Stimulated activated naive CD8-positive, alpha-beta T cell treated with anti-CD3 and anti-CD28 coated beads, Interleukin-15, amount 100 ng/mL, for 72 hours (primary cell): ENCODE measurements around the gene LGMN.
"Not testable (repeated sequence)": the region's sequence is repeated elsewhere in the genome, so short reads cannot be mapped to it uniquely, and the experiment has no call there.

Experiments
- ATAC-seq: fragments of 150-1000 bp; cut with Tn5 transposase; 2 replicates; pipeline ENCODE4 v1.10.0; 2021; ENCODE audit warnings: mild to moderate bottlenecking, moderate library complexity
- DNase-seq, 2 donors: peaks; one replicate each; pipeline ENCODE4 v3.0.0; 2021 to 2022
- H3K27ac Mint-ChIP-seq, 2 donors: one replicate each; pipeline ENCODE4 v1.8.0; 2022; ENCODE audit warnings: mild to moderate bottlenecking in 2 of 2, mixed read lengths in 2 of 2, moderate library complexity in 2 of 2
- H3K27me3 Mint-ChIP-seq: one replicate; pipeline ENCODE4 v1.8.0; 2022; ENCODE audit warnings: mixed read lengths
- H3K4me1 Mint-ChIP-seq: one replicate; pipeline ENCODE4 v1.8.0; 2022; ENCODE audit warnings: mild to moderate bottlenecking, mixed read lengths
- H3K4me3 Mint-ChIP-seq, 2 donors: one replicate each; pipeline ENCODE4 v1.8.0; 2022; ENCODE audit warnings: mild to moderate bottlenecking in 2 of 2, mixed read lengths in 2 of 2, moderate library complexity in 1 of 2
- H3K9me3 Mint-ChIP-seq, 2 donors: one replicate each; pipeline ENCODE4 v1.8.0; 2022; ENCODE audit warnings: mixed read lengths in 2 of 2

LGMN gene

GRCh38 chr14:92680781-92681650, 67.4 kb downstream of the LGMN start:
- Mint-ChIP-seq H3K4me3 (no peak overlapping the region), H3K27ac (peak overlapping the region in 1 of 2 donors; percentile 76), H3K9me3 (peaks cover 5 to 10% of the 10 kb centered on the region in 2 donors), H3K27me3 (no peaks in the 10 kb centered on the region), H3K4me1 (peaks cover 68% of the 10 kb centered on the region)
- DNase-seq (peak; percentile 74 to 80), ATAC-seq (no peak)

GRCh38 chr14:92680330-92680729, 68.1 kb downstream of the LGMN start:
- ATAC-seq, H3K27me3 Mint-ChIP-seq, H3K9me3 Mint-ChIP-seq, DNase-seq, H3K4me3 Mint-ChIP-seq: not testable (repeated sequence)
- Mint-ChIP-seq H3K27ac (peak overlapping the region in 1 of 2 donors; percentile 63), H3K4me1 (peaks cover 75% of the 10 kb centered on the region)

- ATAC-seq (no peak), DNase-seq (no peak)
- Mint-ChIP-seq H3K9me3 (peaks cover 5 to 10% of the 10 kb centered on the region in 2 donors), H3K4me1 (peaks cover 83% of the 10 kb centered on the region), H3K27ac (peak overlapping the region in 1 of 2 donors; percentile 48), H3K27me3 (no peaks in the 10 kb centered on the region), H3K4me3 (no peak overlapping the region)
Measured at GRCh38 chr14:92679246-92679645, 69.2 kb downstream of the LGMN start.

- ATAC-seq (no peak), DNase-seq (no peak)
- Mint-ChIP-seq H3K9me3 (peaks cover 5 to 10% of the 10 kb centered on the region in 2 donors), H3K27me3 (no peaks in the 10 kb centered on the region), H3K4me1 (peaks cover 88% of the 10 kb centered on the region), H3K4me3 (no peak overlapping the region), H3K27ac (peak overlapping the region; percentile 8 to 31)
Measured at GRCh38 chr14:92678766-92679165, 69.7 kb downstream of the LGMN start.

GRCh38 chr14:92677955-92678354, 70.5 kb downstream of the LGMN start:
- ATAC-seq (no peak), DNase-seq (no peak)
- H3K27ac Mint-ChIP-seq = no peak overlapping the region
- peaks cover 92% of the 10 kb centered on the region for H3K4me1 Mint-ChIP-seq
- no peak overlapping the region for H3K4me3 Mint-ChIP-seq
- H3K27me3 Mint-ChIP-seq = no peaks in the 10 kb centered on the region
- H3K9me3 Mint-ChIP-seq = peaks cover 5 to 10% of the 10 kb centered on the region in 2 donors

- peak overlapping the region in 1 of 2 donors; percentile 16 for H3K27ac Mint-ChIP-seq
- peak overlapping the region; percentile 31 to 63 for H3K4me3 Mint-ChIP-seq
- peaks cover 5 to 10% of the 10 kb centered on the region in 2 donors for H3K9me3 Mint-ChIP-seq
- H3K27me3 Mint-ChIP-seq = no peaks in the 10 kb centered on the region
- H3K4me1 Mint-ChIP-seq = peaks cover 92% of the 10 kb centered on the region
- ATAC-seq = peak; percentile 96
- peak; percentile 79 to 94 for DNase-seq
Measured at GRCh38 chr14:92677087-92677668, 71.2 kb downstream of the LGMN start.

GRCh38 chr14:92676403-92677086, 71.9 kb downstream of the LGMN start:
- peak overlapping the region; percentile 31 to 63 for H3K4me3 Mint-ChIP-seq
- DNase-seq (peak in 1 of 2 donors; percentile 38), ATAC-seq (no peak)
- peaks cover 5 to 10% of the 10 kb centered on the region in 2 donors for H3K9me3 Mint-ChIP-seq
- H3K4me1 Mint-ChIP-seq = peaks cover 96% of the 10 kb centered on the region
- no peaks in the 10 kb centered on the region for H3K27me3 Mint-ChIP-seq
- H3K27ac Mint-ChIP-seq = peak overlapping the region; percentile 16 to 63

- ATAC-seq (no peak), DNase-seq (no peak)
- peak overlapping the region in 1 of 2 donors; percentile 59 for H3K27ac Mint-ChIP-seq
- H3K4me1 Mint-ChIP-seq = peaks cover 96% of the 10 kb centered on the region
- H3K27me3 Mint-ChIP-seq = no peaks in the 10 kb centered on the region
- H3K9me3 Mint-ChIP-seq = peaks cover 5 to 10% of the 10 kb centered on the region in 2 donors
- H3K4me3 Mint-ChIP-seq = peak overlapping the region; percentile 33 to 63
Measured at GRCh38 chr14:92675976-92676375, 72.5 kb downstream of the LGMN start.

- Mint-ChIP-seq H3K9me3 (peaks cover 5 to 10% of the 10 kb centered on the region in 2 donors), H3K4me1 (peaks cover 96% of the 10 kb centered on the region), H3K27ac (no peak overlapping the region), H3K27me3 (no peaks in the 10 kb centered on the region), H3K4me3 (peak overlapping the region; percentile 33 to 63)
- DNase-seq (no peak), ATAC-seq (no peak)
Measured at GRCh38 chr14:92675421-92675820, 73.0 kb downstream of the LGMN start.

GRCh38 chr14:92673601-92674150, 74.8 kb downstream of the LGMN start:
- DNase-seq = no peak
- ATAC-seq = no peak
- no peaks in the 10 kb centered on the region for H3K27me3 Mint-ChIP-seq
- H3K27ac Mint-ChIP-seq = no peak overlapping the region
- peaks cover 5 to 10% of the 10 kb centered on the region in 2 donors for H3K9me3 Mint-ChIP-seq
- H3K4me3 Mint-ChIP-seq = no peak overlapping the region
- H3K4me1 Mint-ChIP-seq = peaks cover 96% of the 10 kb centered on the region

GRCh38 chr14:92670643-92671366, 77.6 kb downstream of the LGMN start:
- no peak for DNase-seq
- Mint-ChIP-seq H3K4me3 (no peak overlapping the region), H3K27me3 (no peaks in the 10 kb centered on the region), H3K27ac (peak overlapping the region in 1 of 2 donors; percentile 90), H3K9me3 (no peaks in the 10 kb centered on the region), H3K4me1 (peaks cover 96% of the 10 kb centered on the region)
- peak; percentile 37 for ATAC-seq

- H3K27me3 Mint-ChIP-seq = no peaks in the 10 kb centered on the region
- ATAC-seq (no peak), DNase-seq (no peak)
- peaks cover 96% of the 10 kb centered on the region for H3K4me1 Mint-ChIP-seq
- H3K4me3 Mint-ChIP-seq = peak overlapping the region in 1 of 2 donors; percentile 43
- no peaks in the 10 kb centered on the region for H3K9me3 Mint-ChIP-seq
- peak overlapping the region; percentile 19 to 30 for H3K27ac Mint-ChIP-seq
Measured at GRCh38 chr14:92670160-92670559, 78.3 kb downstream of the LGMN start.

GRCh38 chr14:92668276-92668973, 80.0 kb downstream of the LGMN start:
- H3K27me3 Mint-ChIP-seq = no peaks in the 10 kb centered on the region
- peaks cover 98% of the 10 kb centered on the region for H3K4me1 Mint-ChIP-seq
- H3K27ac Mint-ChIP-seq = peak overlapping the region; percentile 73 to 90
- peak overlapping the region; percentile 19 to 33 for H3K4me3 Mint-ChIP-seq
- ATAC-seq (peak; percentile 87), DNase-seq (no peak)
- no peaks in the 10 kb centered on the region for H3K9me3 Mint-ChIP-seq

- H3K4me3 Mint-ChIP-seq = peak overlapping the region in 1 of 2 donors; percentile 40
- H3K27ac Mint-ChIP-seq = peak overlapping the region; percentile 27 to 55
- no peak for ATAC-seq
- H3K9me3 Mint-ChIP-seq = no peaks in the 10 kb centered on the region
- DNase-seq = no peak
- H3K4me1 Mint-ChIP-seq = peaks cover 100% of the 10 kb centered on the region
- H3K27me3 Mint-ChIP-seq = no peaks in the 10 kb centered on the region
Measured at GRCh38 chr14:92666251-92666650, 82.2 kb downstream of the LGMN start.
